ENCODE measurements around the gene UMAD1.
A peak's percentile ranks its signal among the peaks of the same experiment; 100 is the strongest.

UMAD1 gene

DNA sequence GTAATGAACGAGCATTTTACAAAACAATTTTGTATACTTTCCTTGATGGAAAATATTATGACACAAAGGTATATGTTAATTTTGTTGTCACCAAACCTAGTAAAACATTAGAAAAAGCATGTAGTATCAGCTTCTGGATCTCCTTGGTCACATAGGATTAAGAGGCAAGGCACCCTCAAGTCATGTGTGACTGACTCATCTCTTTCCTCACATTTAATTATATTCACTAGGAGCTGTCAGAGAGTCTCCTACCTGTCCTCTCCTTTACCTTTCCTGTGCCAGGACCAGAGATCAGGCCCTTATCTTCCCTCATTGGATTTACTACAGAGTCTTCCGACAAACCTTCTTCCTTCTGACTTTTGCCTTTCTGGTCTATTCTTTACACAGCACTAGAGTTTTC, 189.1 kb downstream of the UMAD1 start:
- ChIA-PET POLR2A (ENCODE audit: low non-redundant PET) (no interaction called here), CTCF (no interaction called here)
- DNase-seq (ENCODE audit: low spot score) = peak; percentile 21
- H3K27ac ChIP-seq = no peak overlapping the region
- TF ChIP-seq, protein P1, sequence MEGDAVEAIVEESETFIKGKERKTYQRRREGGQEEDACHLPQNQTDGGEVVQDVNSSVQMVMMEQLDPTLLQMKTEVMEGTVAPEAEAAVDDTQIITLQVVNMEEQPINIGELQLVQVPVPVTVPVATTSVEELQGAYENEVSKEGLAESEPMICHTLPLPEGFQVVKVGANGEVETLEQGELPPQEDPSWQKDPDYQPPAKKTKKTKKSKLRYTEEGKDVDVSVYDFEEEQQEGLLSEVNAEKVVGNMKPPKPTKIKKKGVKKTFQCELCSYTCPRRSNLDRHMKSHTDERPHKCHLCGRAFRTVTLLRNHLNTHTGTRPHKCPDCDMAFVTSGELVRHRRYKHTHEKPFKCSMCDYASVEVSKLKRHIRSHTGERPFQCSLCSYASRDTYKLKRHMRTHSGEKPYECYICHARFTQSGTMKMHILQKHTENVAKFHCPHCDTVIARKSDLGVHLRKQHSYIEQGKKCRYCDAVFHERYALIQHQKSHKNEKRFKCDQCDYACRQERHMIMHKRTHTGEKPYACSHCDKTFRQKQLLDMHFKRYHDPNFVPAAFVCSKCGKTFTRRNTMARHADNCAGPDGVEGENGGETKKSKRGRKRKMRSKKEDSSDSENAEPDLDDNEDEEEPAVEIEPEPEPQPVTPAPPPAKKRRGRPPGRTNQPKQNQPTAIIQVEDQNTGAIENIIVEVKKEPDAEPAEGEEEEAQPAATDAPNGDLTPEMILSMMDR (conservative IDR thresholded peaks at IDR 0.05; ENCODE audit: low read depth) = no peak

DNA sequence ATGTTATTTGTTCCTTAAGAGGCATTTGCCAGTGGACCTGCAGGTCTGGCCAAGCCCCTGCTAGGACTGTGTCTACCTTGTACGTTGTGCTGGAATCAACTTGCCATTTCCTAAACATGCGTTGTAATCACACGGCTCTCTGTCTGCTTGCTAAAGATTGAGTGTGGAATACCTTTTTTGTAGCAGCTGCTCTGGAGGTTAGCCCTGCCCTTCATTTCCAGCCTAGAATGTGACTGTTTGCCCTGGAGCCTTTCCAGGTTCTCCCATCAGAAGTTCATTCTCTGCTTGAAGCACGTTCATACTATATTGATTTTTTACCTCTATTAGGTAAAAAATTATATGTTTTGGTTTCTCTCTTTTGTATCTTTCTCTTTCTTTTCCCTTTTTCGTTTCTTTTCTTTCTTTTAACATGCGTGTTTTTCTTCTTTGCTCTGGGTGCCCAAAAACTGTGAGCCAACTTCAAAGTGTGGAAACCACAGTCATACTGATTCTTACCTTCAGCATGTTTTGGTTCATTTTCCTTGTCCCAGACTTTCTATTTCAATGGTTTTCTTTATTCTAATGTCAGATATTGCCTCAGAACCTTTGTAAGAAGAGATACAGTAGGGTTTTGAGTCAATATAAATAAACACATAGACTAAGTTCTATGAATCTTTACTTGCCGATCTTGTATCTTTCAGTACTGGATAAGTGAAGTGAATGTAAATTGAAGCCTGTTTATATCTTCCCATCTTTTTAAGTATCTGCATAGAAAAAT, 189.7 kb downstream of the UMAD1 start:
- DNase-seq (ENCODE audit: low spot score) = no peak
- CTCF ChIA-PET = no interaction called here
- TF ChIP-seq, protein P1 (conservative IDR thresholded peaks at IDR 0.05; ENCODE audit: low read depth) = no peak
- POLR2A ChIA-PET (ENCODE audit: low non-redundant PET) = no interaction called here
- H3K27ac ChIP-seq = no peak overlapping the region

DNA sequence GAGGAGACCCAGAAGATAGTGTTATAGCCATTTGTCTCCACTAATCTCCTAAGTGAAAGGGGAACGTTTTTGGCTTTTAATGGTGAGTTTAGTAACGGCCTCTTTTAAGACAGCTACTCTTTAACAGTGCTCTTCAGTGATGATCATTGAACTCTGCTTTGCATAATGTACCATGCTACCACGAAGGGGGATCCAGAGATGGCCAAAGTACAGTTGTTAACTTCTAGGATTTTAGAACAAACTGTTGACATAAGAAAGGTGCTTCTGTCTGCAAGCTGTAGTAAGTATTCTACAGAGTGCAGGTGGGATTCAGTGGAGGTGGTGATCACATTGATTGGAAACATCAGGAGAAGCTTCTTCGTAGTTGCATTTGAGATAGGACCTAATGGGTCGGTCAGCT, 192.0 kb downstream of the UMAD1 start:
- no peak overlapping the region for H3K27ac ChIP-seq
- DNase-seq (ENCODE audit: low spot score) = no peak
- CTCF ChIA-PET = no interaction called here
- TF ChIP-seq, protein P1 (conservative IDR thresholded peaks at IDR 0.05; ENCODE audit: low read depth) = no peak
- POLR2A ChIA-PET (ENCODE audit: low non-redundant PET) = no interaction called here

DNA sequence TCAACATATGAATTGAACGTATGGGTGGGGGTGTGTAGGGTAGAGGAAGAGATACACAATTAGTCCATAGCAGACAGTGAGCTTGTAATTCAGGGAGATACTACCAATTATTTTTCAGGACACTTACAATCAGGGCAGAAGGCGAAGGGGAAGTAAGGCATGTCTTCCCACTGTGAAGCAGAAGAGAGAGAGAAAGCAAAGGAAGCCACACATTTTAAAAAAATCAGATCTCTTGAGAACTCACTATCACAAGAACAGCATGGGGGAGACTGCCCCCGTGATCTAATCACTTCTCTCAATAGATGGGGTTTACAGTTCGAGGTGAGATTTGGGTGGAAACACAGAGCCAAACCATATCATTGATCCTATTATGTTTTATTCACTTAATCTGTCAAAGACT, 194.2 kb downstream of the UMAD1 start:
- ChIA-PET POLR2A (ENCODE audit: low non-redundant PET) (no interaction called here), CTCF (no interaction called here)
- TF ChIP-seq, protein P1 (conservative IDR thresholded peaks at IDR 0.05; ENCODE audit: low read depth) = no peak
- H3K27ac ChIP-seq = no peak overlapping the region
- no peak for DNase-seq (ENCODE audit: low spot score)

DNA sequence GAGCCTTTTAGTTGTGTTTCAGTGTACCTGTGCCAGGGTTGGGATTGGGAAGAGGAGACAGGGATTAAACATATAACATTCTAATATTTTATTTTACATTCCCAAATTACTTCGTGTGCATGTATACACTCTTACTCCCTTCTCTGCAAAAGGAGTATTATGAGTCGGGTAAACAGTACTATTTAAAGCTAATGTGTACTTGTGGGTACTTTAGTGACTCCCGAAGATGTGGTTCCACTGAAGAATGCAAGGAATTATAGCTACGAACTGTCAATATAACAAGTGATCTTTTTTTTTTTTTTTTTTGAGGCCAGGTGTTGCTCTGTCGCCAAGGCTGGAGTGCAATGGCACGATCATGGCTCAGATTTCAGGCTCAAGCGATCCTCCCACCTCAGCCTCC, 200.5 kb downstream of the UMAD1 start:
- DNase-seq (ENCODE audit: low spot score) = no peak
- POLR2A ChIA-PET (ENCODE audit: low non-redundant PET) = no interaction called here
- no peak overlapping the region for H3K27ac ChIP-seq
- CTCF ChIA-PET = interaction anchor here (0.6 kb wide), 1 partner anchor 20 kb away, joined by 3 read pairs; no protein-coding TSS in a partner anchor
- TF ChIP-seq, protein P1 (conservative IDR thresholded peaks at IDR 0.05; ENCODE audit: low read depth) = no peak

DNA sequence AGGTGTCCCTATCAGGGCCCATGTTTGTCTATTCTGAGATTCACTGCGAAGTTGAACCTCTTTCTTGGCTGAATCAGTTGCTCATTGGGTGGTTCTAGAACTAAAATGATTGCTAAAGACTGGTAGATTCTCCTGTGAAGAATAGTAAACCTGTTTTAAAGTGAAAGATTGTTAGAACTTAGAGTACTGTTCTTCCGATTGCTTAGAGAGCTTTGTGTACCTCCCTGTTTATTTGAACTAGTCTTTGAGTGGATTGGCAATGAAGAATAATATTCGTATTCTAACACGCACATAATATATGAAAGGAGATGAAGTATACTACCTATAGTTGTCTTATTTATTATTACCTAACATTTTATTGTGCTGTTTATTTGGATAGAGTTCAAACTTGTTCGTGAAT, 202.7 kb downstream of the UMAD1 start:
- CTCF ChIA-PET = no interaction called here
- H3K27ac ChIP-seq = no peak overlapping the region
- no peak for DNase-seq (ENCODE audit: low spot score)
- TF ChIP-seq, protein P1 (conservative IDR thresholded peaks at IDR 0.05; ENCODE audit: low read depth) = no peak
- POLR2A ChIA-PET (ENCODE audit: low non-redundant PET) = no interaction called here
